Breast epithelium (tissue), 4 donors: ENCODE data around the gene CLASP1. TPM values are rescaled to one million over a fixed set of nuclear protein-coding genes. Genes with fewer than 3 reads are reported as not detected.

Experiments used
- DNase-seq, 2 donors: peaks; one replicate each; pipeline ENCODE4 v3.0.0-alpha.2; 2019; ENCODE audit warnings: low spot score in 2 of 2
- H3K27ac ChIP-seq, 2 donors: fragments of 200-600 bp; sonication (generic) in 1 of 2; one replicate each; pipeline ENCODE4 v1.5.1; 2016 to 2019; ENCODE audit warnings: mild to moderate bottlenecking in 1 of 2
- H3K27me3 ChIP-seq, 2 donors: fragments of 200-600 bp; sonication (generic) in 1 of 2; one replicate each; pipeline versions ENCODE4 v1.5.1 to v1.6.0; 2017 to 2019; ENCODE audit warnings: control low read depth in 1 of 2, mild to moderate bottlenecking in 1 of 2
- H3K36me3 ChIP-seq: fragments of 200-600 bp; one replicate; pipeline ENCODE4 v1.5.1; 2019
- H3K4me1 ChIP-seq, 2 donors: fragments of 200-600 bp; sonication (generic); one replicate each; pipeline ENCODE4 v1.5.1; 2016 to 2019; ENCODE audit warnings: control low read depth in 1 of 2
- H3K4me3 ChIP-seq, 3 donors: fragments of 200-600 bp; sonication (generic); 1 replicate in 2 of 3; 2 replicates in 1 of 3; pipeline ENCODE4 v1.5.1; 2016 to 2019; ENCODE audit warnings: mild to moderate bottlenecking in 3 of 3, moderate library complexity in 2 of 3
- H3K9me3 ChIP-seq, 2 donors: fragments of 200-600 bp; sonication (generic) in 1 of 2; one replicate each; pipeline ENCODE4 v1.5.1; 2016 to 2019; ENCODE audit warnings: control low read depth in 1 of 2
- CTCF ChIP-seq, 3 donors: fragments of 450-650 bp; IDR thresholded peaks; one replicate each; pipeline ENCODE4 v1.5.1; 2016 to 2017; ENCODE audit warnings: antibody characterized with exemption in 3 of 3, mild to moderate bottlenecking in 3 of 3, moderate library complexity in 3 of 3
- POLR2A ChIP-seq: fragments of 450-650 bp; IDR thresholded peaks from one replicate; pipeline ENCODE4 v1.6.1; 2016; ENCODE audit warnings: antibody characterized with exemption, mild to moderate bottlenecking, moderate library complexity
- POLR2AphosphoS5 ChIP-seq, 3 donors: sonication (generic); formaldehyde crosslinking; IDR thresholded peaks; one replicate each; pipeline ENCODE4 v1.6.1; 2017; ENCODE audit warnings: antibody characterized with exemption in 3 of 3
- intact Hi-C: fragments of 100-400 bp; cut with DNase I; formaldehyde crosslinking; loops from one replicate; pipeline ENCODE4 v1.15.1; 2023; ENCODE audit warnings: low total_unique reads
- total RNA-seq, 3 donors: library from RNA; depleted of rRNA; stranded (reverse); fragments of >200 nt; gene quantifications; one replicate each; pipeline ENCODE4 v1.1.0, GENCODE V29; 2016

CLASP1 gene
- total RNA-seq, 3 donors from 2014 or later: 80.3 to 106 (median 98.7) TPM

DNA sequence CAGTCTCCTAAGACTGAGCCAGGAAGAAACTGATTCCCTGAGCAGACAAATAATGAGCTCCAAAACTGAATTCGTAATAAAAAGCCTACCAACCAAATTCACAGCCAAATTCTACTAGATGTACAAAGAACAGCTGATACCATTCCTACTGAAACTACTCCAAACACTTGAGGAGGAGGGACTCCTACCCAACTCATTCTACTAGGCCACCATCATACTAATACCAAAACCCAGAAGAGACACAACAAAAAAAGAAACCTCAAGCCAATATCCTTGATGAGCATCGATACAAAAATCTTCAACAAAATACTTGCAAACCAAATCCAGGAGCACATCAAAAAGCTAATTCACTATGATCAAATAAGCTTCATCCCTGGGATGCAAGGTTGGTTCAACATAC is 98.6 kb downstream of the CLASP1 start:
- intact Hi-C loops: no loop called here
- H3K27ac ChIP-seq: no peak overlapping the region

DNA sequence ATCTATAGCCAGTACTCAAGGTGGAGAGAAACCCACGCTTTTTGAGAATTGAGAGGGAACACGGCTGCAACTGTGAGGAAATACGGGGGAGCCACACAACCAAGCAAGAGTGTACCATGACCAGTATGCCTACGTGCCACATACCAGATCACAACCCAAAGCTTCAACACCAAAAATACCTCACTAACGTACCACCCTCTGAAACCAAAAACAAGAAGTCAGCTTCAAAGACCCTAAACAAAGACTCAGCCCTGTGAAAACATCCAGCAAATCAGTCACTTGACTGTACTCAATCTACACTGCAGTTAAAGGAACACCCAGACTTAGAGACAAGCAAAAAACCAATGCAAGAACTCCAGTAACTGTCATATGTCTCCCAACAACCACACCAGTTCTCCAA is 101.6 kb downstream of the CLASP1 start:
- H3K27ac ChIP-seq: no peak overlapping the region

More for the DNA sequence above, 98.6 kb downstream of the CLASP1 start:
- Histone ChIP-seq H3K4me3 (no peak overlapping the region), H3K27me3 (no peaks in the 10 kb centered on the region), H3K4me1 (no peaks in the 10 kb centered on the region), H3K9me3 (no peaks in the 10 kb centered on the region), H3K36me3 (no peaks in the 10 kb centered on the region)
- TF ChIP-seq CTCF (IDR thresholded peaks at IDR 0.05): no peak
- TF ChIP-seq POLR2AphosphoS5 (IDR thresholded peaks at IDR 0.05): no peak
- TF ChIP-seq POLR2A: no peak
- no peak for DNase-seq

GRCh38 chr2:121545913-121546312 is 103.3 kb downstream of the CLASP1 start:
- no peak for DNase-seq
- Histone ChIP-seq H3K4me1 (no peaks in the 10 kb centered on the region), H3K27ac (no peak overlapping the region), H3K27me3 (no peaks in the 10 kb centered on the region), H3K9me3 (no peaks in the 10 kb centered on the region), H3K4me3 (no peak overlapping the region), H3K36me3 (no peaks in the 10 kb centered on the region)
- intact Hi-C loops: no loop called here
- TF ChIP-seq POLR2AphosphoS5 (IDR thresholded peaks at IDR 0.05) (no peak), POLR2A (no peak), CTCF (IDR thresholded peaks at IDR 0.05) (no peak)

More for the DNA sequence above, 101.6 kb downstream of the CLASP1 start:
- H3K4me1 ChIP-seq: no peaks in the 10 kb centered on the region
- no peaks in the 10 kb centered on the region for H3K36me3 ChIP-seq
- intact Hi-C loops: no loop called here
- no peaks in the 10 kb centered on the region for H3K9me3 ChIP-seq
- TF ChIP-seq POLR2A: no peak
- TF ChIP-seq POLR2AphosphoS5 (IDR thresholded peaks at IDR 0.05): no peak
- TF ChIP-seq CTCF (IDR thresholded peaks at IDR 0.05): no peak
- no peak for DNase-seq
- H3K4me3 ChIP-seq: no peak overlapping the region
- no peaks in the 10 kb centered on the region for H3K27me3 ChIP-seq

DNA sequence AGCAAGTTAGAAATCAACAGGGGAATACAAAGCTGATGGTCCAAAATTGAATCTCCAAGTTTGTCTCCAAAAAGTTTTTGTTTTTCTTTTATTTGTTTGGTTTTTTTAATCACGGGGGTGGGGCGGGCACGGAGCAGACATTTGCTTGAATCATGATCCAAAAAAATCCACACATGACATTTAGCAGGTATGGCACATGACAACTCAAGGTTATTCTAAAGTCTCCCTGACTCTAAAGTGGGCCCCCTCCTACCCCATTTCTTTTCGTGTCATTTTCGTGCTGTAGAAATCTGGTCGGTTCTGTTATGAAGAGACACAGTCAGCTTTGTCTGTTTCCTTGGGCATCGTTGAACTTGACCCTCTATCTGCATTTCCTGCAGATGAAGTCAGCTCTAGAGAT is 104.0 kb downstream of the CLASP1 start:
- no peak overlapping the region for H3K27ac ChIP-seq
- H3K27me3 ChIP-seq: no peaks in the 10 kb centered on the region
- H3K4me3 ChIP-seq: no peak overlapping the region
- no peak for TF ChIP-seq CTCF (IDR thresholded peaks at IDR 0.05)
- no peak for TF ChIP-seq POLR2A
- no peak for TF ChIP-seq POLR2AphosphoS5 (IDR thresholded peaks at IDR 0.05)
- intact Hi-C loops: no loop called here
- no peaks in the 10 kb centered on the region for H3K9me3 ChIP-seq
- no peaks in the 10 kb centered on the region for H3K36me3 ChIP-seq
- H3K4me1 ChIP-seq: no peaks in the 10 kb centered on the region
- no peak for DNase-seq

DNA sequence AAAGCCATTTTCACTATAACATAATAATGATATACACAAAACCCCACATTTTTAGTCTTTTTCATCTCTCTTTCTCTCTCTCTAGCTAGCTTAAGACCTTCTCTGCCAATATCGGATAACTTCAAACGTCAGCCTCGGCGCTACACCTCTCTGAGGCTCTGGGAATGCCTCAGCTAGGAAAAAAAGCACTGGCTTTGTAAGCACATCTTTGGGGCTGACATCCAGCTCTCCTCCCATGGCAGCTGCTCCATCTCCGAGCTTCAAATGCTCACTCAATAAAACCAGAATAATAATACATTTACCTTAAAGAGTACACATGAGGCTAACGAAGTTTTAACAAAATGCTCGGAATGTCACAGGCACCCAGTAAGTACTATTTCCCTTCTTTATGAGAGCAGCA is 107.8 kb downstream of the CLASP1 start:
- H3K4me3 ChIP-seq: no peak overlapping the region
- H3K9me3 ChIP-seq: no peaks in the 10 kb centered on the region
- no peaks in the 10 kb centered on the region for H3K4me1 ChIP-seq
- intact Hi-C loops: no loop called here
- H3K27me3 ChIP-seq: no peaks in the 10 kb centered on the region
- DNase-seq: no peak
- H3K27ac ChIP-seq: no peak overlapping the region
- no peaks in the 10 kb centered on the region for H3K36me3 ChIP-seq
- TF ChIP-seq CTCF (IDR thresholded peaks at IDR 0.05) (no peak), POLR2AphosphoS5 (IDR thresholded peaks at IDR 0.05) (no peak), POLR2A (no peak)
